MV-4-11 (cell line): ENCODE results near the gene SERPINB3.
"Not testable (repeated sequence)": the region's sequence is repeated elsewhere in the genome, so short reads cannot be mapped to it uniquely, and the experiment has no call there.

Experiments used
- DNase-seq: peaks from one replicate; lab custom pipeline; 2025; lab: John Stamatoyannopoulos, UW

Gene SERPINB3

GRCh38 chr18:63646936-63647335 is 14.8 kb downstream of the SERPINB3 start:
- no peak for DNase-seq

DNA sequence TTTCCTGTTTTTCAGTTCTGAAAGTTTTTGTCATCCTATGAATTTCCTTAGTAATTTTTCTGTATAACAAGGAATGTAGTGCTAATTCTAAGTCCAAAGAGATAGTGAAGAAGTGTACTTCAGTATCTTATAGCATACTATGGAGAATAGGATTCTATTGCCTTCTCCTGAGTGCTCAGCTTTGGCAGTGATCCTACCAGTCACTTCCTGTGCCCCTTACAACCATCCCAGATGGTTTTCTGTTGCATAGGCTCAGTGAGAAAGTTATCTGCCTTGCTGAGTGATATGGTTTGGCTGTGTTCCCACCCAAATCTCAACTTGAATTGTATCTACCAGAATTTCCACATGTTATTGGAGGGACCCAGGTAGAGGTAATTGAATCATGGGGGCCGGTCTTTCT is 17.0 kb downstream of the SERPINB3 start:
- not testable (repeated sequence) for DNase-seq

- not testable (repeated sequence) for DNase-seq
Measured at GRCh38 chr18:63644142-63644541, 17.6 kb downstream of the SERPINB3 start, which contains the start of gene SERPINB4. TSS of gene SERPINB4 (minus strand) at chr18:63644256. CDS start at chr18:63643577, 679 bp downstream.

DNA sequence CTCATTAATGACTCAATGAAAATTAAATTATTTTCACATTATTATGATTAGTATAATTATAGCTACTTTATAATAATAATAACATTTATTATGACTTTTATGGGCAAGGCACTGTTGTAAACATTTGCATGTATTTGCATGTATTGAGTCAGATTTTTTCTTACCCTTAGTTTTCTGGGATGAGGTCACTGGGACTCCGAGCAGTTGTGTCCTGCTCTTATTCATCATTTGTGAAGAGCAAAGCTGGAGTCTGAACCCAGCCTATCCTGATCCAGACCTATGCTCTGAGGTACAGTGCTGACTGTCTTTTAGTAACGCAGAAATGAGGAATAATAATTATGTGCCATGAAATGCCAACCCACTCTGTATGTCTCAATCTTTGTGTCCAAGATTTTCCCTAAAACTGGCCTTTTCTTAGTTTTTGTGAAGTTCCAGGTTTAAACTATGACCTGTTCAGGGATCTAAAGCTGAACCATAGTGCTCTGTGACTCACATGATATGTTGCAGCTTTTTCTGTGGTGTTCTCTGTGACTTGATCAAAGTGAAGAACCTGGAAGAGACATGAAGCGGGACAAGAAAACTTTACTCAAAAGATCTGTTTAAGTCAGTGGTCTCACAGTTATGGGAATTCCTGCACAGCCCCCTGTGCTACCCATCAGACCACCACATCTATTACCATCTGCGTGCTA is 18.9 kb downstream of the SERPINB3 start:
- not testable (repeated sequence) for DNase-seq

- DNase-seq, result not testable (repeated sequence)
Measured at GRCh38 chr18:63641157-63641680, 20.5 kb downstream of the SERPINB3 start.

- DNase-seq, result no peak
Measured at GRCh38 chr18:63637703-63638102, 24.0 kb downstream of the SERPINB3 start.

GRCh38 chr18:63627819-63628218 is 33.9 kb downstream of the SERPINB3 start:
- no peak for DNase-seq

GRCh38 chr18:63626431-63626830 is 35.3 kb downstream of the SERPINB3 start:
- DNase-seq, result no peak

DNA sequence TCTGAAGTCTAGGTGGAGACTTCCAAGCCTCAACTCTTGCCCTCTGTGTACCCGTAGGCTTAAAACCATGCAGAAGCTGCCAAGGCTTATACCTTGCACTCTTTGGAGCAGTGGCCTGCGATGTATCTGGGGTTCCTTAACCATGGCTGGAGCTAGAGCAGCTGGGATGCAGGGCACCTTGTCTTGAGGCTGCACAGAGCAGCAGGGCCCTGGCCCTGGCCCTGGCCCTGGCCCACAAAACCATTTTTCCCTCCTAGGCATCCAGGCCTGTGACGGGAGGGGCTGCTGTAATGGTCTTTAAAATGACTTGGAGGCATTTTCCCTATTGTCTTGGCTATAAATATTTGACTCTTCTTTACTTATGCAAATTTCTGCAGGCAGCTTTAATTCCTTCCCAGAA is 36.8 kb downstream of the SERPINB3 start:
- DNase-seq, result no peak

- no peak for DNase-seq
Measured at GRCh38 chr18:63619661-63620060, 42.0 kb downstream of the SERPINB3 start.

- DNase-seq, result no peak
Measured at GRCh38 chr18:63617915-63618234, 43.8 kb downstream of the SERPINB3 start.

- peak; percentile 67 for DNase-seq
Measured at GRCh38 chr18:63617049-63617914, 44.4 kb downstream of the SERPINB3 start.

DNA sequence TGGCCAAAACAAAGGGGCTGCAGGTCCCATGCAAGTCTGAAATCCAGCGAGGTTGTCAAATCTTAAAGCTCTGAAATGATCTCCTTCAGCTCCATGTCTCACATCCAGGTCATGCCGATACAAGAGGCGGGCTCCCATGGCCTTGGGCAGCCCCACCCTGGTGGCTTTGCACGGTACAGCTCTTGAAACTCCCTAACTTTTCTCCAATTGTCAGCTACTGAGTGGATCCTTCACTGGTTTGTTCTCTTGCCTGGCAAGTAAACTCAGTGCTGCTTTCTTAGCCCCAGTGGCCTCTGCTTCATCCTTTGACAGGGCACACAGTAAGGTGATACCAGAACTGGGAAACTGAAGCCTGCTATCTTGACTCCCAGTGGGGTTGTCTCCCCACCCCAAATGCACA is 48.3 kb downstream of the SERPINB3 start:
- DNase-seq, result no peak

DNA sequence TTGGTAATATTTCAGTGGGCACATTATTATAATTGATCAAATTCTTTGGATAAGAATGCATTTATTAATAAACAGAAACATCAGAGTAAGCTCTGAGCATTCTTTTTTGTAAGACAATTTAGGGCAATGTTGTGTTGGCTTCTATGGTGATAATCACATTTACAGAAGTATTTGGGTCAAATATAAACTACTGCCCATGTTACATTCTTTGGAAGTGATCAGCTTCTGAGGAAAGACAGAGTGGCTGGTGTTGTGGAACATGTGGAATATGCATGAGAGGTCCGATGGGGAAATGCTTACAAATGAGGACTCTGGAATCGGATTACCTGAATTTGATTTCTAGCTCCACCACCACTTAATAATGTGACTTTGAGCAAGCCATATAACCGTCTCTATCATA is 55.2 kb downstream of the SERPINB3 start:
- DNase-seq, result no peak
